ENCODE data around the gene RAB36.

The RAB36 gene

GRCh38 chr22:23158516-23159290 lies 13.4 kb downstream of the RAB36 start:
- DNase-seq (ENCODE audit: low read depth): no peak

- no peak for DNase-seq (ENCODE audit: low read depth)
These were observed 14.0 kb downstream of the RAB36 start for GRCh38 chr22:23159291-23159630.

- DNase-seq (ENCODE audit: low read depth): no peak
These were observed 15.8 kb downstream of the RAB36 start for GRCh38 chr22:23161029-23161428.

GRCh38 chr22:23161574-23161973 lies 16.3 kb downstream of the RAB36 start:
- DNase-seq (ENCODE audit: low read depth): no peak

- DNase-seq (ENCODE audit: low read depth): no peak
These were observed 18.4 kb downstream of the RAB36 start for GRCh38 chr22:23163665-23164064.

GRCh38 chr22:23164091-23164490 lies 18.8 kb downstream of the RAB36 start:
- no peak for DNase-seq (ENCODE audit: low read depth)

- DNase-seq (ENCODE audit: low read depth): no peak
These were observed 21.0 kb downstream of the RAB36 start for GRCh38 chr22:23166042-23166831.

- no peak for DNase-seq (ENCODE audit: low read depth)
These were observed 21.8 kb downstream of the RAB36 start for GRCh38 chr22:23166841-23167616.

- no peak for DNase-seq (ENCODE audit: low read depth)
These were observed 23.2 kb downstream of the RAB36 start for GRCh38 chr22:23168391-23169042.

GRCh38 chr22:23169043-23169406 lies 23.7 kb downstream of the RAB36 start:
- DNase-seq (ENCODE audit: low read depth): no peak

- no peak for DNase-seq (ENCODE audit: low read depth)
These were observed 30.8 kb downstream of the RAB36 start for GRCh38 chr22:23175817-23176644.

GRCh38 chr22:23176645-23177027 lies 31.4 kb downstream of the RAB36 start:
- DNase-seq (ENCODE audit: low read depth): no peak

GRCh38 chr22:23177197-23177596 lies 31.9 kb downstream of the RAB36 start:
- no peak for DNase-seq (ENCODE audit: low read depth)

GRCh38 chr22:23178512-23179254 lies 33.4 kb downstream of the RAB36 start:
- no peak for DNase-seq (ENCODE audit: low read depth)

- no peak for DNase-seq (ENCODE audit: low read depth)
These were observed 34.4 kb downstream of the RAB36 start for GRCh38 chr22:23179381-23180299.

GRCh38 chr22:23180301-23180892 lies 35.1 kb downstream of the RAB36 start, which contains the start of gene BCR:
Gene BCR, plus strand, starts transcription at chr22:23180509. Its CDS starts 452 bp downstream, at chr22:23180961.
- DNase-seq (ENCODE audit: low read depth): no peak

GRCh38 chr22:23180893-23181720 lies 35.8 kb downstream of the RAB36 start:
- DNase-seq (ENCODE audit: low read depth): no peak

- DNase-seq (ENCODE audit: low read depth): no peak
These were observed 36.5 kb downstream of the RAB36 start for GRCh38 chr22:23181721-23182308.

All from GM04503 (cell line).